ENCODE measurements around the gene VASP.

VASP gene

GRCh38 chr19:45575216-45575615, 67.9 kb downstream of the VASP start:
- Mint-ChIP-seq H3K4me3 (no peak overlapping the region), H3K27ac (no peak overlapping the region), H3K4me1 (ENCODE audit: low read depth) (peaks cover 14% of the 10 kb centered on the region), H3K9me3 (no peaks in the 10 kb centered on the region), H3K36me3 (ENCODE audit: low read depth) (peaks cover 18% of the 10 kb centered on the region), H3K27me3 (no peaks in the 10 kb centered on the region)
- intact Hi-C loops (cut with micrococcal nuclease), result no loop called here
